ENCODE measurements around the gene INTS1. TPM values are rescaled to one million over a fixed set of nuclear protein-coding genes. Genes with fewer than 3 reads are reported as not detected.

The INTS1 gene
- total RNA-seq, 1 donor from 2014 or later = 80.7 TPM

GRCh38 chr7:1539882-1540775 lies 35.9 kb upstream of the INTS1 start:
- DNase-seq (ENCODE audit: low spot score in 2 of 2) = peak in 1 of 2 donors; percentile 65
- intact Hi-C loops (cut with DNase I) = loop anchor here (2.0 to 10.0 kb wide), 4 partner anchors 31 to 1095 kb away; partner anchors contain the start of genes GET4, PSMG3 and TTYH3
- TF ChIP-seq CTCF (IDR thresholded peaks at IDR 0.05) = no peak
- Histone ChIP-seq H3K9me3 (no peaks in the 10 kb centered on the region), H3K4me3 (no peak overlapping the region), H3K27me3 (no peaks in the 10 kb centered on the region), H3K27ac (peak overlapping the region; percentile 98 to 99), H3K36me3 (peaks cover 57 to 73% of the 10 kb centered on the region in 2 donors), H3K4me1 (peaks cover 11 to 36% of the 10 kb centered on the region in 2 donors)

GRCh38 chr7:1539181-1539881 lies 35.1 kb upstream of the INTS1 start:
- Histone ChIP-seq H3K4me3 (peak overlapping the region; percentile 57 to 77), H3K4me1 (peaks cover 11 to 38% of the 10 kb centered on the region in 2 donors), H3K27ac (peak overlapping the region; percentile 98 to 99), H3K36me3 (peaks cover 55 to 66% of the 10 kb centered on the region in 2 donors), H3K27me3 (no peaks in the 10 kb centered on the region), H3K9me3 (no peaks in the 10 kb centered on the region)
- DNase-seq (ENCODE audit: low spot score in 2 of 2) = peak in 1 of 2 donors; percentile 82
- no peak for TF ChIP-seq CTCF (IDR thresholded peaks at IDR 0.05)
- intact Hi-C loops (cut with DNase I) = loop anchor here (2.0 to 10.0 kb wide), 4 partner anchors 31 to 1095 kb away; partner anchors contain the start of genes GET4, PSMG3 and TTYH3

- H3K27ac ChIP-seq = peak overlapping the region; percentile 98 to 99
- intact Hi-C loops (cut with DNase I) = loop anchor here (2.0 to 10.0 kb wide), 4 partner anchors 32 to 1096 kb away; partner anchors contain the start of genes GET4, PSMG3 and TTYH3
- TF ChIP-seq CTCF (IDR thresholded peaks at IDR 0.05) = no peak
- H3K36me3 ChIP-seq = peaks cover 48 to 59% of the 10 kb centered on the region in 2 donors
- peaks cover 11 to 45% of the 10 kb centered on the region in 2 donors for H3K4me1 ChIP-seq
- no peaks in the 10 kb centered on the region for H3K9me3 ChIP-seq
- no peaks in the 10 kb centered on the region for H3K27me3 ChIP-seq
- DNase-seq (ENCODE audit: low spot score in 2 of 2) = no peak
- peak overlapping the region; percentile 57 to 77 for H3K4me3 ChIP-seq
Observed at GRCh38 chr7:1538544-1539180, 34.5 kb upstream of the INTS1 start.

GRCh38 chr7:1537535-1538412 lies 33.6 kb upstream of the INTS1 start:
- Histone ChIP-seq H3K27ac (peak overlapping the region; percentile 98 to 99), H3K4me1 (peaks cover 17 to 51% of the 10 kb centered on the region in 2 donors), H3K36me3 (peaks cover 41 to 50% of the 10 kb centered on the region in 2 donors), H3K9me3 (no peaks in the 10 kb centered on the region), H3K27me3 (no peaks in the 10 kb centered on the region), H3K4me3 (peak overlapping the region; percentile 57 to 77)
- peak; percentile 90 to 99 for DNase-seq (ENCODE audit: low spot score in 2 of 2)
- intact Hi-C loops (cut with DNase I) = loop anchor here (2.0 to 10.0 kb wide), 7 partner anchors 25 to 1097 kb away; partner anchors contain the start of genes GET4, PSMG3 and TTYH3
- TF ChIP-seq CTCF (IDR thresholded peaks at IDR 0.05) = no peak
